GM12875 (cell line): ENCODE data around the gene IMMT.

Source experiments
- H3K4me3 ChIP-seq: one replicate; pipeline ENCODE4 v1.5.1; 2011; ENCODE audit warnings: low read depth, low read length, control low read depth
- TF ChIP-seq, protein P1 (sequence below): IDR thresholded peaks from 2 replicates; pipeline ENCODE4 v1.5.1; 2011; ENCODE audit warnings: low read depth, mild to moderate bottlenecking, control low read depth, inconsistent platforms, low read length, moderate library complexity, borderline replicate concordance; ENCODE audit not compliant: insufficient read depth

The IMMT gene

GRCh38 chr2:86185517-86186212, 9.6 kb downstream of the IMMT start:
- TF ChIP-seq, protein P1, sequence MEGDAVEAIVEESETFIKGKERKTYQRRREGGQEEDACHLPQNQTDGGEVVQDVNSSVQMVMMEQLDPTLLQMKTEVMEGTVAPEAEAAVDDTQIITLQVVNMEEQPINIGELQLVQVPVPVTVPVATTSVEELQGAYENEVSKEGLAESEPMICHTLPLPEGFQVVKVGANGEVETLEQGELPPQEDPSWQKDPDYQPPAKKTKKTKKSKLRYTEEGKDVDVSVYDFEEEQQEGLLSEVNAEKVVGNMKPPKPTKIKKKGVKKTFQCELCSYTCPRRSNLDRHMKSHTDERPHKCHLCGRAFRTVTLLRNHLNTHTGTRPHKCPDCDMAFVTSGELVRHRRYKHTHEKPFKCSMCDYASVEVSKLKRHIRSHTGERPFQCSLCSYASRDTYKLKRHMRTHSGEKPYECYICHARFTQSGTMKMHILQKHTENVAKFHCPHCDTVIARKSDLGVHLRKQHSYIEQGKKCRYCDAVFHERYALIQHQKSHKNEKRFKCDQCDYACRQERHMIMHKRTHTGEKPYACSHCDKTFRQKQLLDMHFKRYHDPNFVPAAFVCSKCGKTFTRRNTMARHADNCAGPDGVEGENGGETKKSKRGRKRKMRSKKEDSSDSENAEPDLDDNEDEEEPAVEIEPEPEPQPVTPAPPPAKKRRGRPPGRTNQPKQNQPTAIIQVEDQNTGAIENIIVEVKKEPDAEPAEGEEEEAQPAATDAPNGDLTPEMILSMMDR, result no peak
- H3K4me3 ChIP-seq, result no peak overlapping the region

- H3K4me3 ChIP-seq, result no peak overlapping the region
- TF ChIP-seq, protein P1, result no peak
Observed at GRCh38 chr2:86176597-86176996, 18.7 kb downstream of the IMMT start.

DNA sequence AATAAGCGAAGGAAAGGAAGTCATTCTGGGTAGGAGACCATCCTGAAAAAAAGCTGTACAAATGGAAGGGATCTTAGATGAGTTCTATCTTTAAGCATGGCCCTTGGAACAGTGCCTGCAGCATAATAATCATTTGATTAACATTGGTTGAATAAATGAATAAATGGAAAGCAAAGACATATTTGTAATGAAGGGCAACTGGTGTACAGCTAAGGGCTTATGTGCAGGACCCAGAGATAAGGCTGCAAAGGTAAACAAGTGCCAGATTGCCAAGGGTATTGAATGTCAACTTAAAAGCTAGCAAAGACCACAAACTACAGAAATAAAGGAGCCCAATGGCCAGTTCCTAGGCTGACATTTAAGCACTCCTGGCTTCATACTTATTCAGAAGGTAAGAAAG, 19.4 kb downstream of the IMMT start:
- TF ChIP-seq, protein P1, result no peak
- no peak overlapping the region for H3K4me3 ChIP-seq

DNA sequence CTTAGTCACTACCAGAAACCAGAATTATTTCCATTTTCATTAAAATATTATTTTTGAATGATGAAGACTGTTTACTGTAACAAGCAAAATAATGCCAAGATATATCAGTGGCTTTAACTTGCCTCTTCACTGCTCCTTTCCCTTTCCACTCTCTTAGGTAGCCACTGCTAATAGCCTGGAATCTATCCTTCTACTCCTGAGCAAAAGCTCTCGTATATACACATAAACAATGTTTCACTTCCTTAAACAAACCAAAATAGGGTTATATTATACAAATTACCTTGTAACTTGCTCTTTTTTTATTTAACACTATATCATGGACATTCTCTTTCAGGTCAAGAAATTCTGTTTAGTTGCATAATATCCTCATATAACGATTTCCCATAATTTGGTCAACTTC, 20.8 kb downstream of the IMMT start:
- TF ChIP-seq, protein P1, result no peak
- H3K4me3 ChIP-seq, result no peak overlapping the region

DNA sequence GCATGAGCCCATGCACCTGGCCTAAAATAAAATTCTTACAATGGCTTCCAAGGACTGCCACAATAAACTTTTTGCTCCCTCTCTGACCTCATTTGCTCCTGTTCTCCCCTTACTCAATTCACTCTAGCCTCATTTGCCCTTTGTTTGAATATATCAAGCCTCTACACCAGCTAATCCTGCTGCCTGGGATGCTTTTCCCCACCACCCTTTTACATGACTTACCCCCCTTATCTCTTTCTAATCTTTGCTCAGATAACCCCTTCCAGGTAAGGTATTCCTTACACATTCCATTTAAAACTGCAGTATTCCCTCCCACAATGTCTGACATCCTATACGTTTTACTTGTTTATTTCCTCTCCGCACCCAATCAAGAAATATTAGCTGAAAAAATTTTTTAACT, 22.7 kb downstream of the IMMT start:
- TF ChIP-seq, protein P1, result no peak
- H3K4me3 ChIP-seq, result no peak overlapping the region

DNA sequence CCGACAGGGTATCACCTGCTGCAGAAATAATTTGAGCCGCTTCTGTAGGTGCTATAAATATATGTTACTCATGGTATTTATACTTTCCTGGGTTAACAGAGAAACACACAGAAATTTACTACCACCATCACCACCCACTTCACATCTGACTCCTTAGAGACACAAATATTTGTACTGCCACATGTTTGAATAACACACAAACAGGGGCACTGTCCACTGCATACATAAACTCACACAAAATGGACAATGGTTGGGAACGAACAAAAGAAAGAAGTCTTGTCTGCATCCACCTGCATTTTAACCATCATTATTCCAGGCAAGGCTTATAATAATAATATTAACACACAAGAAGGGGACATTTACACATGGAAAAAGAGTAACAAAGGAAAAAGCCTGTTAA, 24.0 kb downstream of the IMMT start:
- H3K4me3 ChIP-seq, result no peak overlapping the region
- TF ChIP-seq, protein P1, result no peak

DNA sequence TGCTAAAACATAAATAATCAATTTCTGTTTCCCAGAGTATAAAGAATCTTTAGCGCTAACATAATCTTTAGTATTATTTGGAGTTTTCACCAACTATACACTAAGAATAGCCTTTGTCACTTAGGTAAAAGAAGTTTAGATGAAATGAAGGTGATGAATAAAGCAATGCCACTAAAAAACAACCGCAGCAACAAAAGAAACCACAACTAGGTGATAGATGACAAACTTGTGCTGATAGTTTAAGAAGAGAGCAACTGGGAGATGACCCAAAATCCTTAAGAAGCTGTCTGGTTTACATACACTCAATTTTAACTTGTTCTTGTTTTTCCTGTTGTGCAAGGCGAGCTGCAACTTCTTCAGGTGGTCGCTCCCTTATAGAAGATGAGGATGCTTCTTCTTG, 24.8 kb downstream of the IMMT start:
- no peak overlapping the region for H3K4me3 ChIP-seq
- TF ChIP-seq, protein P1, result no peak
